ENCODE measurements around the gene MLLT3.

Gene MLLT3

GRCh38 chr9:20630241-20630943 is 8.1 kb upstream of the MLLT3 start:
- Histone ChIP-seq H3K9ac (ENCODE audit: low read depth in 1 of 2, low read length in 2 of 2) (no peak overlapping the region), H3K36me3 (ENCODE audit: control insufficient read depth in 2 of 2, insufficient read depth in 2 of 2, low read length in 2 of 2) (no peaks in the 10 kb centered on the region), H3K4me1 (ENCODE audit: control insufficient read depth in 2 of 2, insufficient read depth in 2 of 2, low read length in 2 of 2) (no peaks in the 10 kb centered on the region), H3K27ac (ENCODE audit: low read depth in 2 of 2, low read length in 2 of 2) (no peak overlapping the region), H3K9me3 (ENCODE audit: control insufficient read depth in 2 of 2, low read length in 2 of 2) (no peaks in the 10 kb centered on the region), H3K27me3 (ENCODE audit: control insufficient read depth in 2 of 2, insufficient read depth in 2 of 2, low read length in 2 of 2) (no peaks in the 10 kb centered on the region), H3K4me3 (ENCODE audit: low read length in 2 of 2) (no peak overlapping the region)

- H3K4me3 ChIP-seq (ENCODE audit: low read length in 2 of 2) = peak overlapping the region; percentile 94 to 96
- H3K9me3 ChIP-seq (ENCODE audit: control insufficient read depth in 2 of 2, low read length in 2 of 2) = no peaks in the 10 kb centered on the region
- H3K36me3 ChIP-seq (ENCODE audit: control insufficient read depth in 2 of 2, insufficient read depth in 2 of 2, low read length in 2 of 2) = no peaks in the 10 kb centered on the region
- H3K9ac ChIP-seq (ENCODE audit: low read depth in 1 of 2, low read length in 2 of 2) = peak overlapping the region in 1 of 2 donors; percentile 53
- no peaks in the 10 kb centered on the region for H3K27me3 ChIP-seq (ENCODE audit: control insufficient read depth in 2 of 2, insufficient read depth in 2 of 2, low read length in 2 of 2)
- peaks cover 0 to 11% of the 10 kb centered on the region in 2 donors for H3K4me1 ChIP-seq (ENCODE audit: control insufficient read depth in 2 of 2, insufficient read depth in 2 of 2, low read length in 2 of 2)
- H3K27ac ChIP-seq (ENCODE audit: low read depth in 2 of 2, low read length in 2 of 2) = no peak overlapping the region
Observed at GRCh38 chr9:20625003-20625349, 2.7 kb upstream of the MLLT3 start.

DNA sequence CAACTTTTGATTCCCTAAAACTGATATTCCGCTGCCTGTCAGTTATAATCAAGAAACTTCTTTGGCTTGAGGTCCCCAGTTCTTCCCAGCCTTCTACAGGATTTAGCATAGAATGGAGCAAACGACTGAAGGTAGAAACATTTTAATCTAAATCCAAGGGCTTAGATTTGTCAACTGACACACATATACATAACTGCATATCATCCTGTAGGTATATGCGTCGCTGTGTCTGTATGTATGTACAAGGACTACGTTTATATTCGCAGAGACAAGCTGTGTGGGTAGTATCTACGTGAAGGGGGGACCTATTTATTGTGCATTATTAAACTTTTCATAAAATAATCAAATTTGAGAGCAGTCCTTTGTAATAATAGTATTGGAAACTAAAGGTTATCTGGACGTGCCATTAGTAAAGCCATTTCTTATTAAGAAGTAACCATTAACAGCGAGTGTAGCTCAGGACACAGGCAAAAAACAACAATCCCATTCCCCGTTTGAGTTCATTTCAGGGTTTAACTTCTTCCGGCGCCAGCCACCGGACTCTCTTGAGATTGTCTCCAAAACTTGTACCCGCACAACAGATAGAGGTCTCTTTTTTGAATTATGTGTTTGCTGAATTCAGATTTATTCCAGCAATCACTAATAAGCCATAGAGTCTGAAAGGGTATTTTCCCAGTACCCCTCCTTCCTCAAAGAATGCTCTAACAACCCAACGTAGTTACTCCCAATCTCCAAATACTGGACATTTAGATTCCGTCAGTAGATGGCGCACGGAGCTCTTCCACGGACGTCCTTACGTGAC is 2.1 kb upstream of the MLLT3 start:
- Histone ChIP-seq H3K9ac (ENCODE audit: low read depth in 1 of 2, low read length in 2 of 2) (peak overlapping the region; percentile 63 to 72), H3K36me3 (ENCODE audit: control insufficient read depth in 2 of 2, insufficient read depth in 2 of 2, low read length in 2 of 2) (no peaks in the 10 kb centered on the region), H3K4me3 (ENCODE audit: low read length in 2 of 2) (peak overlapping the region; percentile 94 to 96), H3K27me3 (ENCODE audit: control insufficient read depth in 2 of 2, insufficient read depth in 2 of 2, low read length in 2 of 2) (no peaks in the 10 kb centered on the region), H3K27ac (ENCODE audit: low read depth in 2 of 2, low read length in 2 of 2) (peak overlapping the region; percentile 18 to 89), H3K4me1 (ENCODE audit: control insufficient read depth in 2 of 2, insufficient read depth in 2 of 2, low read length in 2 of 2) (peaks cover 0 to 11% of the 10 kb centered on the region in 2 donors), H3K9me3 (ENCODE audit: control insufficient read depth in 2 of 2, low read length in 2 of 2) (no peaks in the 10 kb centered on the region)

- Histone ChIP-seq H3K27me3 (ENCODE audit: control insufficient read depth in 2 of 2, insufficient read depth in 2 of 2, low read length in 2 of 2) (no peaks in the 10 kb centered on the region), H3K27ac (ENCODE audit: low read depth in 2 of 2, low read length in 2 of 2) (peak overlapping the region; percentile 18 to 89), H3K36me3 (ENCODE audit: control insufficient read depth in 2 of 2, insufficient read depth in 2 of 2, low read length in 2 of 2) (no peaks in the 10 kb centered on the region), H3K4me1 (ENCODE audit: control insufficient read depth in 2 of 2, insufficient read depth in 2 of 2, low read length in 2 of 2) (peaks cover 1 to 13% of the 10 kb centered on the region in 2 donors), H3K9me3 (ENCODE audit: control insufficient read depth in 2 of 2, low read length in 2 of 2) (no peaks in the 10 kb centered on the region), H3K9ac (ENCODE audit: low read depth in 1 of 2, low read length in 2 of 2) (peak overlapping the region; percentile 63 to 72), H3K4me3 (ENCODE audit: low read length in 2 of 2) (peak overlapping the region; percentile 94 to 96)
Observed at GRCh38 chr9:20623748-20624124, 1.4 kb upstream of the MLLT3 start.

- Histone ChIP-seq H3K27ac (ENCODE audit: low read depth in 2 of 2, low read length in 2 of 2) (peak overlapping the region; percentile 88 to 89), H3K9me3 (ENCODE audit: control insufficient read depth in 2 of 2, low read length in 2 of 2) (no peaks in the 10 kb centered on the region)
Observed at GRCh38 chr9:20623021-20623747, 885 bp upstream of the MLLT3 start.

DNA sequence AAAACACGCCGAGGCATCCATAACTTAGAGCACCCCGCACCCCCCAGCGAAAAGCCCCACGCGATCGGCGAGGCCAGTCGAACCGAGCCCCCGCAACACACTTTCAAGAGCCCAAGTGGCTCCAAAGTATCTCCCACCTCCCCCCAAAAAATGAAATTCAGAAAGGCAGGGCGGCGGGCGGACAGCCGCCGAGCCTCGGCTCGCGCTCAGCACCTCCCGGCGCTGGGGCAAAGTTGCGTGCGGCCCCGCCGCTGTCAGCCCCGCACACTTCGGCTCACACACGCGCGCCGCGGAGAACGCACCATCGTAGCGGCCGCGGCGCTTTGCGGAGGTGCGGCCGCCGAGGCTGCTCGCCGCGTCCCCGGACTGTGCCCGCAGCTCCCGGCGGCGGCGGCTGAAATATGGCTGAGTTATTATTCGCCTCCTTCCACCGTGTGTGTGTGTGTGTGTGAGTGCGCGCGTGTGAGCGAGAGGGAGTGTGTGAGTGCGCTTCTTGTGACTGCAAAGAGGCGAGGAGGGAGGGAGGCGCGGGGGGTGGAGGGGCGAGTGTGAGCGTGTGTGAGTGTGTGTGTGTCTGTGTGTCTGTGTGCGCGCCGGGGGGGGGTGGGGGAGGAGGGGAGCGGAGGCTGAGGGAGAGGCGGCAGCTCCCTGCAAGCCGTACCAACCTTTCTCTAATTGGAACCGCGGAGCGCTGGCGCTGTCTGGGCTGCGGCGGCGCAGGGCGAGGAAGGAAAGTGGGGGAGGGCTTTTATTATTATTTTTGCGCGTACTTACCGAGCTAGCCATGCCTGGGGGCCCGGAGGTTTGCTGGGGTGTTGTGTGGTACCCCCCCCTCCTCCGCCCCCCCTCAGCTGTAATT is 599 bp downstream of the MLLT3 start:
- Histone ChIP-seq H3K27me3 (ENCODE audit: control insufficient read depth in 2 of 2, insufficient read depth in 2 of 2, low read length in 2 of 2) (no peaks in the 10 kb centered on the region), H3K9me3 (ENCODE audit: control insufficient read depth in 2 of 2, low read length in 2 of 2) (no peaks in the 10 kb centered on the region), H3K27ac (ENCODE audit: low read depth in 2 of 2, low read length in 2 of 2) (peak overlapping the region; percentile 88 to 89), H3K4me3 (ENCODE audit: low read length in 2 of 2) (peak overlapping the region; percentile 94 to 96), H3K4me1 (ENCODE audit: control insufficient read depth in 2 of 2, insufficient read depth in 2 of 2, low read length in 2 of 2) (peaks cover 8 to 17% of the 10 kb centered on the region in 2 donors), H3K9ac (ENCODE audit: low read depth in 1 of 2, low read length in 2 of 2) (peak overlapping the region; percentile 77 to 87), H3K36me3 (ENCODE audit: control insufficient read depth in 2 of 2, insufficient read depth in 2 of 2, low read length in 2 of 2) (no peaks in the 10 kb centered on the region)

More at GRCh38 chr9:20623021-20623747, 885 bp upstream of the MLLT3 start:
- Histone ChIP-seq H3K9ac (ENCODE audit: low read depth in 1 of 2, low read length in 2 of 2) (peak overlapping the region; percentile 63 to 72), H3K4me3 (ENCODE audit: low read length in 2 of 2) (peak overlapping the region; percentile 94 to 96), H3K4me1 (ENCODE audit: control insufficient read depth in 2 of 2, insufficient read depth in 2 of 2, low read length in 2 of 2) (peaks cover 7 to 17% of the 10 kb centered on the region in 2 donors), H3K36me3 (ENCODE audit: control insufficient read depth in 2 of 2, insufficient read depth in 2 of 2, low read length in 2 of 2) (no peaks in the 10 kb centered on the region), H3K27me3 (ENCODE audit: control insufficient read depth in 2 of 2, insufficient read depth in 2 of 2, low read length in 2 of 2) (no peaks in the 10 kb centered on the region)

GRCh38 chr9:20620650-20621470 is 1.4 kb downstream of the MLLT3 start:
- Histone ChIP-seq H3K27me3 (ENCODE audit: control insufficient read depth in 2 of 2, insufficient read depth in 2 of 2, low read length in 2 of 2) (no peaks in the 10 kb centered on the region), H3K27ac (ENCODE audit: low read depth in 2 of 2, low read length in 2 of 2) (peak overlapping the region; percentile 88 to 89), H3K36me3 (ENCODE audit: control insufficient read depth in 2 of 2, insufficient read depth in 2 of 2, low read length in 2 of 2) (no peaks in the 10 kb centered on the region), H3K9ac (ENCODE audit: low read depth in 1 of 2, low read length in 2 of 2) (peak overlapping the region; percentile 77 to 87), H3K4me3 (ENCODE audit: low read length in 2 of 2) (peak overlapping the region; percentile 94 to 96), H3K4me1 (ENCODE audit: control insufficient read depth in 2 of 2, insufficient read depth in 2 of 2, low read length in 2 of 2) (peaks cover 8 to 17% of the 10 kb centered on the region in 2 donors), H3K9me3 (ENCODE audit: control insufficient read depth in 2 of 2, low read length in 2 of 2) (no peaks in the 10 kb centered on the region)

- Histone ChIP-seq H3K27ac (ENCODE audit: low read depth in 2 of 2, low read length in 2 of 2) (peak overlapping the region; percentile 61 to 89), H3K9me3 (ENCODE audit: control insufficient read depth in 2 of 2, low read length in 2 of 2) (no peaks in the 10 kb centered on the region), H3K4me1 (ENCODE audit: control insufficient read depth in 2 of 2, insufficient read depth in 2 of 2, low read length in 2 of 2) (peaks cover 8 to 15% of the 10 kb centered on the region in 2 donors), H3K36me3 (ENCODE audit: control insufficient read depth in 2 of 2, insufficient read depth in 2 of 2, low read length in 2 of 2) (no peaks in the 10 kb centered on the region), H3K4me3 (ENCODE audit: low read length in 2 of 2) (peak overlapping the region; percentile 94 to 96), H3K9ac (ENCODE audit: low read depth in 1 of 2, low read length in 2 of 2) (peak overlapping the region; percentile 42 to 87), H3K27me3 (ENCODE audit: control insufficient read depth in 2 of 2, insufficient read depth in 2 of 2, low read length in 2 of 2) (no peaks in the 10 kb centered on the region)
Observed at GRCh38 chr9:20619487-20620200, 2.7 kb downstream of the MLLT3 start.

Measured in mucosa of rectum (tissue), 2 donors.